Measurements from ENCODE around the gene EZR.

Gene EZR

DNA sequence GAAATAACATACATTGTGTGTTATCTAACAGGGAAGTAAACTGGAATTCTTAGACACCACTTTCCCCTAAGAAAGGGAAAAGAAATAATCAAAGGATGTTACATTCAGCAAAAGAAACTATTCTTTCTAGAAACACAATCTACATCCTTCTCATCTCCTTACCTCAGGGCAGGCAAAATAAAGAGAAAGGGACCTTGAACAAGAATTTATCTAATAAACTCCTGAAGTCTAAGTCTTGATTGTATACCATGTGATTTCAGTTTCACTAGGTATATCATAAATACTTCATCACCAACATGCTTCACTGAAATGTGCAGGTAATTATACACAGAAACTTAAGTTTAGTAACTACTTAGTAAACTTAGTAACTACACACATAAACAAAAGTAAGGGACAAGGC is 15.0 kb downstream of the EZR start:
- TF ChIP-seq, protein P1, sequence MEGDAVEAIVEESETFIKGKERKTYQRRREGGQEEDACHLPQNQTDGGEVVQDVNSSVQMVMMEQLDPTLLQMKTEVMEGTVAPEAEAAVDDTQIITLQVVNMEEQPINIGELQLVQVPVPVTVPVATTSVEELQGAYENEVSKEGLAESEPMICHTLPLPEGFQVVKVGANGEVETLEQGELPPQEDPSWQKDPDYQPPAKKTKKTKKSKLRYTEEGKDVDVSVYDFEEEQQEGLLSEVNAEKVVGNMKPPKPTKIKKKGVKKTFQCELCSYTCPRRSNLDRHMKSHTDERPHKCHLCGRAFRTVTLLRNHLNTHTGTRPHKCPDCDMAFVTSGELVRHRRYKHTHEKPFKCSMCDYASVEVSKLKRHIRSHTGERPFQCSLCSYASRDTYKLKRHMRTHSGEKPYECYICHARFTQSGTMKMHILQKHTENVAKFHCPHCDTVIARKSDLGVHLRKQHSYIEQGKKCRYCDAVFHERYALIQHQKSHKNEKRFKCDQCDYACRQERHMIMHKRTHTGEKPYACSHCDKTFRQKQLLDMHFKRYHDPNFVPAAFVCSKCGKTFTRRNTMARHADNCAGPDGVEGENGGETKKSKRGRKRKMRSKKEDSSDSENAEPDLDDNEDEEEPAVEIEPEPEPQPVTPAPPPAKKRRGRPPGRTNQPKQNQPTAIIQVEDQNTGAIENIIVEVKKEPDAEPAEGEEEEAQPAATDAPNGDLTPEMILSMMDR (IDR thresholded peaks at IDR 0.05; ENCODE audit: insufficient read depth, missing control alignments), result no peak
- DNase-seq (ENCODE audit: insufficient read length, low spot score), result no peak
- no peak for FAIRE-seq

DNA sequence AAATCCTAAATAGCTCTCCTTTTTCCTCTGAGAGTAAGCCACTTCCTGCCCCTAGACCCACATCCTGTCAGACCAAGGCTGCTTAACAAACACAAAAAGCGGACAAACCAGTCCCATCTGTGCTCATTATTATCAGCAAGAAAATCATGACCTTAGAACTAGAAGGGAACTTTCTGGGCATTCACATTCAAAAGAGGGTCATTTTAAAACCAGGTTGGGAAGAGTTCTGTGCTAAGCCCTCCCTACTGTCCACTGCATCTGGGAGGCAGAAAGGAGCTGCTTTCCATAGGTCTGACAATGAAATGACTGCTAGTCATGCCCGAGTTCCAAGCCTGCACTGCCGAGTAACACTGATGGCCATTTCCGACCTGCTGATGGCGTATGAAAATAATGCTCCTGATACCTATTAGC is 15.4 kb downstream of the EZR start:
- no peak for DNase-seq (ENCODE audit: insufficient read length, low spot score)
- no peak for FAIRE-seq
- TF ChIP-seq, protein P1 (IDR thresholded peaks at IDR 0.05; ENCODE audit: insufficient read depth, missing control alignments), result no peak

DNA sequence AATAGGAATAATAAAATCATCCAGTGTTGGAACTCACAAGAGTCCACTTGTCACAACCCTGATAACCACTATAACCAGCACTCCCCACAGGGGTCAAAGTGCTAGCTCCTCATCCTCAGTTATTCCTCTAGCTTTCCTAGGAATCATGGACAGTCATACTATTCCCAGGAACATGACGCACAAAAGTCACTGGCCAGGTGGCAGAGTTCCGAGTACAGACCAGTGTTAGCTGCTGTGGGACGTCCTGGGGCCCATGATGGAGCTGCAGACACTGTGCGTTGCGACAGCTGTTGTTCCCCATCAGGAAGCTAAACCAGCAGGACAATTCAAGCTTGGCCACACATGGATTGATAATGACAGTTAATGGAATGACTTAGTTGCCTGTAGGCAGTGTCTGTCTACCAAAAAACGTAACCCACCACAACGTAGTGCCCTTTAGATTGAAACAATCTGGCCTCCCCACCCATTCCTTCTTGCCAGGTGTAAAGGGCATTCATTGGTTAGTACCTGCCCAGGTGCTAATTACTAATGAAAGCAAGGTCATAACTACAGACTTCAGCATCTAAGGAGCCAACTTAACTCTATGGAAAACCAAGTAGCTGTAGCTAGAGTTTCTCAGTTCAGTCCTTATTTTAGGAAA is 17.4 kb downstream of the EZR start:
- TF ChIP-seq, protein P1 (IDR thresholded peaks at IDR 0.05; ENCODE audit: insufficient read depth, missing control alignments), result no peak
- FAIRE-seq, result no peak

DNA sequence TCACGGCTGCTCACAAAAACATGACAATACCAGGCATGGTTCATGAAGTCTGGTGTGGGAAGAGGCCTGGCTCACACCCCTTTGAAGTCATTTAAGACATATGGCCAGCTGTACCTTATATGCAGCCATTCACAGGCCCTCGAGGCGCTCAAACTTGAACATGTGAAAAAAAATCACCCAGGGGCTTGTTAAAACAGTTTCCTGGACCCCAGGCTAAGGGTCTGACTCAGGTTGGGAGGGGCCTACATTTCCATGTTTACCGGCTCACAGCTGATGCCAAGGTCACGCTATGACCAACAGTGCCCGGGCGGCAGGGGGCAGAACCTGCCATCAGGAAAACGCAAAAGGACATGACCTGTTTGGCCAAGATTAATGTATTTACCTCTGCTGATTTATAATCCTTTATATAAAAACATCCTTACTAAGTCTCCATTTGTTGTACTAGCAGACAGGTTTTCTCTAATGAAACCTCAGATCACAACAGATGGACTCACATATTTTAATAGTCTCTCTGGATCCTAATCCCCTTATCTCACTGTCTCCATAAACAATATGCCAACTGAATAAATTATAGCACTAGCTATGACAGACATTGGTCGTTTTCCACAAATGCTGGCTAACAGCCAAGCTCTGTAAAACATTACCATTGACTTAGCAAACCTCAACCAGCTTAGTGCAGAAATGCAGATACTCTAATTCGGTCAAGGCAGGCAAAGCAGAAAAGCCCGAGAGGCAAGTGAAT is 19.9 kb downstream of the EZR start:
- TF ChIP-seq, protein P1 (IDR thresholded peaks at IDR 0.05; ENCODE audit: insufficient read depth, missing control alignments), result peak; percentile 36
- DNase-seq (ENCODE audit: insufficient read length, low spot score), result peak; percentile 37
- FAIRE-seq, result peak; percentile 41

More for the DNA sequence above, 17.4 kb downstream of the EZR start:
- no peak for DNase-seq (ENCODE audit: insufficient read length, low spot score)

DNA sequence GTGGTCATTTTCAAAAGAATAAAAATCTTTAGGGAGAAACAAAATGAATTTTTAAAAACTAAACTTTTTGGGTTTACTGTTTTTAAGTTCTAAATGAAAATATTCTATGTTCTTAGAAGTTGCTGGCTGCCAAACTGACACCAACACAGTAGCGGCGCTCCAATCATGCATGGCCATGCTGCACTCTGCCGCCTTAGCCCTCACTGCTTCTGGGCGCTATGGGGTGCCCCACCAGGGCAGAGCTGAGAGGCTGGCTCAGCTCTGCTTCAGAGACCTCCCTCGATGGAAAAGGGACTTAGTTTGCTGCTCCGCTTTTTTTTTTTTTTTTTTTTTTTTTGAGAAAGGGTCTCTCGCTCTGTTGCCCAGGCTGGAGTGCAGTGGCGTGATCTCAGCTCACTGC is 20.9 kb downstream of the EZR start:
- TF ChIP-seq, protein P1 (IDR thresholded peaks at IDR 0.05; ENCODE audit: insufficient read depth, missing control alignments), result no peak
- FAIRE-seq, result no peak
- no peak for DNase-seq (ENCODE audit: insufficient read length, low spot score)

DNA sequence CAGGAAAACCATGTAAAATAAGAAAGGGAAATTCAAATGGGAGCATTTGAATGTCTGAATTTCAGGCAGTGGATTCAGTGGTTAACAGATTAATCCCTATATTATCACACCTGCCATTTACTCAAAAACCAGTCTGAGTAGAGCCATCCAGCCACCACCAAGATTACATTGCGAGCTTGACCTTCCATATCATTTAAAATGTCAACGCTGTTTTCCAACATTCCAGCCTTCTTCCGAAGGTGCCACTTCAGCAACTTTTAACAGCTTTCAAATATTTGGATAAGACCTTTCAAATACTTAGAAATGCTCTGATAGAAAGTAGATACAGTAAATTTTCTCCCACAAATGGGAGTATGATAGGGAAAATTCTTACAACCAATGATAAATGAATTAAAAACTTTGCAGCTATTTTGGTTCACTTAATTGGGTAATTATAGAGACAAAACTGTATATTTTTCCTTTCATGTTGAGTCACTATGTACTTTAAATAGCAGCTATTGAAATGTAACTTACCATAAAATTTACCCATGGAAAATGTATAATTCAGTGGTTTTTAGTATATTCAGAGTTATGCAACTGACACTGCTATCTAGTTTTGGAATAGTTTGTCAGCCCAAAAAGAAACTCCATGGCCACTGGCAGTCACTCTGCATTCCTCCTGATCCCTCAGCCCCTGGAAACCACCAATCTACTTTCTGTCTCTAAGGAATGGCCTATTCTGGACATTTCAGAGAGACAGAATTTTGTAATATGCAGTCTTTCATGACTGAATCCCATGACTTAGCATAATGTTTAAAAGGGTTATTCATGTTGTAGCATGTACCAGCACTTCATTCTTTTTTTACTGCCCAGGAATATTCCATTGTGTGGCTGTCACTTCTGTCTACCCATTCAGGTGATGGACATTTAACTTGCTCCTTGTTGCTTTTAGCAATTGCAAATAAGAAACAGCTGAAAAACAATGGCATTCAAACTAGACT is 21.5 kb downstream of the EZR start:
- FAIRE-seq, result no peak

More for the DNA sequence above, 21.5 kb downstream of the EZR start:
- no peak for DNase-seq (ENCODE audit: insufficient read length, low spot score)
- TF ChIP-seq, protein P1 (IDR thresholded peaks at IDR 0.05; ENCODE audit: insufficient read depth, missing control alignments), result no peak

Measured in D721Med (cell line).